ENCODE measurements around the gene PHYKPL.
"Not testable (repeated sequence)": the region's sequence is repeated elsewhere in the genome, so short reads cannot be mapped to it uniquely, and the experiment has no call there.

Gene PHYKPL

DNA sequence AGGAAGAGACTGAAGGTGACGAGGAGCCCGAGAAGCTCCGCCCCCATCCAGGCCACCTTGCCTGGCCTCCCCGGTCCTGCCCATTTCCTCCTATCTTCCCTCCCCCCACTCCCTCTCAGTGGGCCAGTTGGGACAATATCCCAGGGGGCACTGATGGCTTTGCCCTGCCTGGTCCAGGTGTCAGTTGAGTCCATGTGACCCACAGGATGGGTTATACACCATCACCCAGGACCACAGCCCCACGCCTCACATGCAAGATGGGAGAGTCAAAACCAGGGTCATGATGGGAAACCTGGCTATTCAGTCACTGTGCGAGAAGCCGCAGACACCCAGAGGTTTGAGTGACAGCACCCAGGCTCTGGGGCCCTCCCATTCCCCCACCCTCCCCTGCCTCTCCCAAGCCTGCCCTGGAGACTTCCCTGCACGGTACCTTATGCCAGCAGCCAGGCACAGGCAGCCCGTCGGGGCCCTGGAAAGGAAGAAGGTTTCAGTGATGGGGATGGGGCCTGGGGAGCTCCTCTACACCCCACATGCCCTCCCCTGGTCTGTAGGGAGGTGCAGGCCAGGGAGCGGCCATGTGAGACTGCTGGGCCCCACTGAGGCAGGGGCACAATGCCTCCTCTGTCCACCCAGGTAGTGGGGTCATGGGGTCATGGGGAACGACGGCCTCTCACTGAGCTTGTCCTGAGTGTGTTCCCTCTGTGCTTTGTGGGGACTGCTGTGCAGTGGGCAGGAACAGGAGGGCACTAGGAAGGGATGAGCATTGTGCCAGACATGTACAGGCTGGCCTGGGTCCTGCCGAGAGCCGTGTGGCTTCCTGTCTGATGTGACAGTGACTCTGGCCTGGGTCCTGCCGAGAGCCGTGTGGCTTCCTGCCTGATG is 6.3 kb upstream of the PHYKPL start:
- no peak for DNase-seq (ENCODE audit: low read depth)

DNA sequence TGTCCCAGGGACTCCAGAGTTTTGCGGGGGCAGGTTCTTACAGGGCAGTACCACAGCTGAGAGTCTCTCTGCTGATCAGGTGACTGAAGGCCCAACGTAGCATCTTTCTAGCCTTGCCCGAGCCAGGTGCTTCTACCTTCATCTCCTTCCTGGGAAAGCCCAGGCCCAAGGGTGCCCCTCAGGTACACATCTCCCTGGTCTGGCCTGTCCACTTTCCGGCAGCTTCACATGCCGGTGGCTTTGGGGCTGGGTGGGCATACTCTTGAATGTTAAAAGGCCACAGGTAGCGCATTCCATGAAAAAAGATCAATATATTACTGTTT is 5.7 kb upstream of the PHYKPL start:
- no peak for DNase-seq (ENCODE audit: low read depth)

DNA sequence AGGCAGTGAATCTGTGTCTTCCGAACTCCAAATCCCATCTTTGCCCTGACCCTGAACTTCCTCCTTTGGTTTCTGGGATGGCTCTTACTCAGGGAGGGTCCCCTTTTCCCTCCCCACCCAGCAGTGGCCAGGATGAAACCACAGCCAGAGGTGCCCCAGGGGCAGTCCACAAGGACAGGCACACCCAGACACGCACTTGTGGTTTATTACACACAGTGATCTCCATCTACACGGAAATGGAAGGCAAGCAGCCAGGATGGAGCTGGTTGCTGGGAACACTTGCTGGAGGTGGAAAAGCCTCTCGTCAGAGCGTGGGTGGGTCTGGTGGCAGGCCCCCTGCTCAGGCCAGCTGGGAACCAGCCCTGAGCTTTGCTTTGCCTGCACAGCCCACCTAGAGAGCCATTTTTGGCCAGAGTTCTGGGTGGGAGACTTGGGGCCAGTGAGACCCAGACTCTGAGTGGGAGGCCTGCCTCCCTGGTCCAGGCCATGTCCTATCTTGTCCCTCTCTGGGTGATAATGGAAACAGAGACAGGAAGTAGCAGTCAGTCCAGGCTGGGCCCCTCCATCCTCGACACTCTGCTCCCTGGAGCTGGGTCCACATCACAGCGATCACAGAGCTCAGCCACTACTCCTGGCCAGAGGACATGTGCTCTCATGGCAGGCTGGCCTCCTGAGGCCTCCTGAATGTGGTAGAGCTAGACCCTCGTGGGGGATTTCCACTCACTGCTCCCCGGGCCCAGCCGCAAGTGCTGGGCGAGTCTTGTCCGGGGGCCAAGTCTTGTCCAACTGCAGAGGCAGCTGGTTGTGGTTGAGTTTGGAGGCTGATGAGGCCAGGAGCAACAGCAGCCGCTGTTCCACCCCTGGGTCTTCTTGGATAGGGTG is 5.1 kb upstream of the PHYKPL start:
- DNase-seq (ENCODE audit: low read depth), result no peak

DNA sequence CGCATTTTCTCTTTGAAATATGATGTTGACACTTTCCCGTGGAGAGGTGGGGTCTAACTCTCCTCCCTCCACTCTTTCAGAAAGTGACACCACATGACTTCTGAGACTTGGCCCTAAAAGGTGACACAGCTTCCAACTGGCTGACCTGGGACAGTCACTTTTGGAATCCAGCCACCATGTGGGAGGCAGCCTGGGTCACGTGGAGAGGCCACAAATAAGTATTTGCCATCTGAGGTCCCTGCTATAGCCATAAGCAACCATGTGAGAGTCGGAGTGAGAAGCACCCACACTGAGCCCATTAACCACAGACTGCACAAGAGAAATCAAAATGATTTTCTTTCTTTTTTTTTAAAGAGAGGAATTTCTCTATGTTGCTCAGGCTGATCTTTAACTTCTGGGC is 4.1 kb upstream of the PHYKPL start:
- no peak for DNase-seq (ENCODE audit: low read depth)

DNA sequence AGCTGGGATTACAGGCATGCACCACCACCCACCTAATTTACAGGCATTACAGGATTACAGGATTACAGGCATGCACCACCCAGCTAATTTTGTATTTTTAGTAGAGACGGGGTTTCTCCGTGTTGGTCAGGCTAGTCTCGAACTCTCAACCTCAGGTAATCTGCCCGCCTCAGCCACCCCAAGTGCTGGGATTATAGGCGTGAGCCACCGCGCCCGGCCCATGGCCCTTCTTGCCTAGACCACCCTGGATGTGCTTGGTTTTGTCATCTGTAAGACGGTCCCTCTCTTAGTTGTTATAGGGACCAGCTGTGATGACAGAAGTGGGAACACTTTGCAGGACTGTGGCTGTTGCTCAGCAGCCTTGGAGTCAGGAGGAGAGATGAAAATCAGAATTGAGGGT is 3.5 kb upstream of the PHYKPL start:
- DNase-seq (ENCODE audit: low read depth), result no peak

DNA sequence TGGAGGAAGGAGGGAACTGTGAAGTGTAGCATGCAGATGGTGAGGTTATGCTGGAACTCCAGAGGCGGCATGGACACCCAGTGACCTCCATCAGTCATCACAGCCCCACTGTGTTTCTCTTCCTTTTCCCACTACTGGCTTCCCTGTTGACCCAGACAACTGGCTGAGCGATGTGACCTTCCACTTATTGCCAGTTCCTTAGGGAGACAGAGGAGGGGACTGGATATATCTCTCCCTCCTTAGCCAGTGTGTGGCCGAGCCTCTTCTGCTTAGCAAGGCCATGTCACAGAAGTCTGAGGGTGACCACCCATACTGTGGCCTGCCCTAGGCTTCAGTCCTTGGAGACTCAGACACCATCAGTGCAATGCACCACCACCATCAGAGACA is 3.0 kb upstream of the PHYKPL start:
- no peak for DNase-seq (ENCODE audit: low read depth)

DNA sequence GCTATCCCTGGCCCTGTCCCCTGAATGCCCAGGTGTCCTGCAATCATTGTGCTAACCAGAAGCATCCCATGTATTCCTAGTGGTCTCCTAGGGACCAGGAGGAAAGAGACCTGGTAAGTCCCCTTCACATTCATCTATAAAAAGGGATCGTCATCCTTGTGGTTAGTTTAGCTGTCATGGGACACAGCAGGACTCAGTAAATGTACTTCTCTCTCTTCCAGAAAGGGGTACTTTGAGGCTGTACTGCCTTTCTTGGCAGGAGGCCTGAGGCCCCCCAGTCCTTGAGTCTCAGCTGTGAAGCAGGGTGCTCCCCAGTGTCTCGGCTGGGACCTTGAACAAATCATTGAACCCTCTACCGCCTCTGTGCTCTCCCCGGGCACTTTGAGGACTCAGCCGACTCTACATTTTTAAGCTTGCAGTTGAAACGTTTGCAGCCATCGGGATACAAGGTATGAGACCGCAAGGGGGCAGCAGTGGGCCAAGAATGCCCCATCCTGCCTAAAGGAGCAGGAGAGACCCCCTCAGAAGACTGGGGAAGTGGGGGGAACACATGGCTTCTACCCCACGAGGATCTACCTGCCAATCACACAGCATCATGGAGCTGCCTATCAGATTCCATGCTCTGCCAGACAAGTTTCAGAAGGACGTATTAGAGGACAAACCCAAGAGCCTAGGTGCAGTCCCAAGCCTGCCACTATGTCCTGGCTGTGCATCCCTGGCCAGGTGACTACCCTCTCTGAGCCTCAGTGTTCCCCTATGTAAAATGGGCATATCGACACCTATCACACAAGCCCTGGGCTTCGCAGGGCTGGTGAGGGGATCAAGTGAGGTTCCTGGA is 2.4 kb upstream of the PHYKPL start:
- DNase-seq (ENCODE audit: low read depth), result peak; percentile 57

DNA sequence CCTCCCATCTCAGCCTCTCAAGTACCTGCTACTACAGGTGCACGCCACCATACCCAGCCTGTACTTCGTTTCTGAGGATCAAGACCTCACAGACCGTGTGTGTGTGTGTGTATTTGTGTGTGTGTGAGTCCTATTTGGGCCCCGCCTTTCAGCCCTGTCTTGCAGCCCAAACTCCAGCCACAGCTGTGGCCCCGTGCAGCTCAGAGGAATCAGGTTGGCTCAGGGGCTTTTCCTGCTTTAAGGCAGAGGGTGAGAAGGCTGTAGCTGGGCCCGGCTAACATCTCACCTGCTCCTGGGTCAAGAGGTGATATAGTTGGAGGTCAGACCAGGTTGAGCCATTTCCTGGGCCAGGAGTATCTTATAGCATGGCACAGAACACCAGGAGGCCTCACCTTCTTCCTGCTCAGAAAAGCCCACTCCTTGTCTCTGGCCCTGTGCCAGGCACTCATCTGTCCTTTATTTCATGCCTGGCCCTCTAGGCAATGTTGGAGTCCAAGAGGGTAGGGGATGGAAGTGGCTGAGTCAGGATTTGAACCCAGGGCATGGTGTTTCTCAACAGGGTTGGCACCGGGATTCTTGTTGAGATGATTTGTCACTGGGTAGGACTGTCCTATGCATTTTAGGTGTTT is 1.6 kb upstream of the PHYKPL start:
- DNase-seq (ENCODE audit: low read depth), result no peak

DNA sequence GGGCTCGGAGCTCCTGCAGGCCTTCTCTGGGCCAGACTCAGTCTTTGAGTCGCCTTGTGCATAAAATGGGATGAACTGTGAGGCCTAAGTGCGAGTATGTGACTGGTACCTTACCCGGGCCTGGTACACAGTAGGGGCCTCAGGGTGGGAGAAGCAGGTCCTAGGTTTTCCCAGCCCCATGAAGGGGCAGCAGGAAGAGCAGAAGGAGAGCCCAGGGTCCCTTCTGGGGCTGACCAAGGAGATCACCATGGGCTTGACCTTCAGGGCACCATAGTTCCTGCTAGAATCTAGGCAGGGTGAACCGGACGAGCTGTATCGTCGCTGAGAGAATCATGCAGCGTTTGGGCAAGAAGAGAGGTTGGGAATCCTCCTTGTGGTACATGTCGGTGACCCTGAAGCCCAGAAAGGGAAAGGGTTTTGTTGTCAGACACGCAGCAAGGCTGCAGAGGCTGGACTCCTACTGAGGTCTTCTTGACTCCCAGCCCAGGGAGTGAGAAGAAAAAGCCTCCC is 373 bp upstream of the PHYKPL start:
- DNase-seq (ENCODE audit: low read depth), result no peak

DNA sequence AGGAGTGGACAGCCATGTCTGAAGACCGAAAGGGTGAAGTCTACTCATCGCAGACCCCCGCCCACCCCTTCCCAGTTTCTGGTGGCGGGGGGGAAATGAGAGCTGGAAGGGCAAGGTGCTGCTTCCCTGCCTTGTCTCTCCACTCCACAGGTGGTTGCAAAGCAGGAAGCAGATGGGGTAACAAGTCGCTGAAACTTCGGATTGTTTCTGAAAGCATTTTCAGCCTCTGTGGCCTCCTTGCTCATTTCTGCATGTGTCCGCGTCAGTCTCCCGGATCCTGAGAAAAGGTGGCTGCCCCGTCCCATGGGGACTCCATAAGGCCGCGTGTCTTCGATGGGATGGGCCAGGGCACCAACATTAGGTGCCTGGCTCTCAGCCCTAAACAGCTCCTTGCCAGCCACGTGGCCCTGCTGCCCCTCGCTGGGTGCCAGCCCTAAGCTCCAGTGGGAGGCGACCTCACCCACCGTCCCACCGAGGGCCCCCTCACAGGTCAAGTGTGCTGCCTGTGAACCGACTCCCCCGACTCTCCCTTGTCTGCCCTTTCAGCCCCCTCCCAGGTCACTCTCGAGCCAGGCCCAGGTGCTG is 971 bp downstream of the PHYKPL start:
- no peak for DNase-seq (ENCODE audit: low read depth)

DNA sequence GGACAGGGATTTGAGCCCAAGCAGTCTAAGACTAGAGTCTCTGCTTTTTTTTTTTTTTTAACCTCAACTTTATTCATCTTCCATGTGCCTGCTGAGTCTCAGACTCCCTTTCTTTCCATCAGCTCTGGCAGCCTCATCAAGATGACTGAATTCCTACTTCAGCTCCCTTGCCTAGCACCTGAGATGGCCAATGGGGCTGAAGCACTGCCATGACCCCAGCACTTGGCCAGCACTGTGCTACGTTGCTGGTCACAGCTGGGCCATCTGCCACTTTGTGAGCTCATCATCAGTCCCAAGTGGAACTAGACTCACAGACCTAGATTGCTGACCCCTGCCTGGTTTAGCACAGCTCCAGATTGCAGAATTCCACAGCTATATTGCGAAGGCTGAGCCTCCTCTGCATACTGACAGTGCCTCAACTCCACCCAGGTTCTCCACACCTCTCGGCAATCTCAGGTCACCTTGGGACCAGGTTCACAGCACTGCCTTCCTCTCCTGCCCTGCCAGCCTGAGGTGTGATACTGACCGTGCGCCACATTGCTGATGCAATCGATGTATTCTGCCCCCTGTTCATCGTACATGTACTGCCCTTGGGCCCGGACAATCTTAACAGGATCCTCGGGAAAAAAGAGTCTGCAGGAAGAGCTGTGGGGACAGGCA is 1.6 kb downstream of the PHYKPL start:
- no peak for DNase-seq (ENCODE audit: low read depth)

DNA sequence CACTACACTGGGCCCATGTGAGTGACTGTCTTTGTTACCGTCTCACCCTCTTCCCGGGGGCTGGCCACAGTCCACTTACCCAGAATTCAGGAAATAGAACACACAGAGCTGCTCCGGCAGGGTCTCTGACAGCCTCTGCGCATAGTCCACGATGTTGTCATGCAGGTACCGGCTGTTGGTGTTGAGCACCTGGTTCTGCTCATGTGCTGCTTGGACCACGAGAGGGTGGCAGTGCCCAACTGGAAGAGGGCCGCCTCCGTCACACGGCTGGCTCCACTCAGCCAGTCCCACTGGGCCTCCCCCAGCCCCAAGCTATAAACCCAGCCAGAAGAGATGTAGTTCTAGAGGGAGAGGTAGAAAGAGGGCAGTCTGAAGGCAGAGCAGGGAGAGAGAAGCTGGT is 2.7 kb downstream of the PHYKPL start:
- no peak for DNase-seq (ENCODE audit: low read depth)

DNA sequence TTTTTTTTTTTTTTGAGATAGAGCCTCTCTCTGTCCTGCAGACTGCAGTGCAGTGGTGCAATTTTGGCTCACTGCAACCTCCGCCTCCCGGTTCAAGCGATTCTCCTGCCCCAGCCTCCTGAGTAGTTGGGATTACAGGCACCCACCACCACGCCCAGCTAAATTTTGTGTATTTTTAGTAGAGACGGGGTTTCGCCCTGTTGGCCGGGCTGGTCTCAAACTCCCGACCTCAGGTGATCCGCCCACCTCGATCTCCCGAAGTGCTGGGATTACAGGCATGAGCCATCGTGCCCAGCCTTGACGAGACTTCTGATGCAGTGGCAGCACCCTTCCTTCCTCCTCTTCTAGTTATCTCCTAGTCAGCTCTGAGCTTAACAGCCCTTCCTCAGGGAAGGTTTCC is 3.5 kb downstream of the PHYKPL start:
- not testable (repeated sequence) for DNase-seq (ENCODE audit: low read depth)

DNA sequence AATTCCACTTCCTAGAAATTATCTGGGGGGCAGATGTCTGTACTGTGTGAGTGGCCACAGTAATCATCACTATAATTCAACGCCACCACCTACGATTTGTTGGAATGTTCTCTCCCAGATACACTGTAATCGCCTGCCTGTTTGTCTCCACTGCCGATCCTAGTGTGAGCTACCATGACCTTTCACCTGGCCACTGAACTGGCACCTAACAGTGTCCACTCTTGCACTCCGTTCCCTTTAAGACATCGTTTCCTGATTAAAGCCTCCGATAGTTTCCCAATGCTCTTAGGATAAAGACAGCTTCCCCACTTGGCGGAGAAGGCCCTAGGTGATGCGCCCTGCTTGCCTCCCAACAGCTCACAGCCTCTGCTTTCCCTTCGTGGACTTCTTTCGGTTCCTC is 4.0 kb downstream of the PHYKPL start:
- DNase-seq (ENCODE audit: low read depth), result no peak

DNA sequence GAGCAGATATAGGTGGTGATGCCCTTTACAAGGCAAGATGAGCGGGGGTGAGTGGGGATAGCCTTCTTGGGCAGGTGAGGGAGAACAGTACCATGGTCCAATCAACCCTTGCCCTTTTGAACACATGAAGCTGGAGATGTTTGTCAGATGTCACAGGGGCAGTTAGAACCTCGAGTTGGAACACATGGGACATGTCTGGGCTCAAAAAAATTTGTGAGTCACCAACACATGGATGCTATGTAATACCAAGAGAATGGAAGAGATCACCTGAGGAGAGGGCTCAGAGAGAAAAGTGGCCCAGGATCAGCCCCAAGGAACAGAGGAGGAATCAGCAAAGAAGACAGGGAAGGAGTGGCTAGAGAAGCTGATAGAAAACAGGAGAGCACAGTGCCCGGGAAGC is 4.7 kb downstream of the PHYKPL start:
- no peak for DNase-seq (ENCODE audit: low read depth)

DNA sequence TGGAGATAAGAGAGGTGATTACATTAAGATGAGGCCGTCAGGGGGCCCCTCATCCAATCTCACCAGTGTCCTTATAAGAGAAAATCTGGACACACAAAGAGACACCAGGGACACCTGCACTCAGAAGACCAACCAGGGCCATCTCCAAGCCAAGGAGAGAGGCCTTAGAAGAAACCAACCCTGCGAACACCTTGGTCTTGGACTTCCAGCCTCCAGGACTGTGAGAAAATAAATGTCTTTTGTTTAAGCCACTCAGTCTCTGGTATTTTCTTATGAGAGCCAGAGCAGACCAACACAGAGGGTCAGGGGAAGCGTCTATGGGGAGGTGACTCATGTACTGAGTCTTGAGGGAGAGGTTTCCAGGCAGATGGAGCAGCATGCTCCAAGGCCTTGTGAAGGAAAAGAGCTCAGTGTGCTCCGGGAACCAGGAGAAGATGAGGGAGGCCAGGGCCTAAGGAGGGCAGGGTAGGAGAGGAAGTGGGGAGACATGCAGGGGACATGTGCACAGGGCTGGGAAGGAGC is 5.4 kb downstream of the PHYKPL start:
- DNase-seq (ENCODE audit: low read depth), result no peak

DNA sequence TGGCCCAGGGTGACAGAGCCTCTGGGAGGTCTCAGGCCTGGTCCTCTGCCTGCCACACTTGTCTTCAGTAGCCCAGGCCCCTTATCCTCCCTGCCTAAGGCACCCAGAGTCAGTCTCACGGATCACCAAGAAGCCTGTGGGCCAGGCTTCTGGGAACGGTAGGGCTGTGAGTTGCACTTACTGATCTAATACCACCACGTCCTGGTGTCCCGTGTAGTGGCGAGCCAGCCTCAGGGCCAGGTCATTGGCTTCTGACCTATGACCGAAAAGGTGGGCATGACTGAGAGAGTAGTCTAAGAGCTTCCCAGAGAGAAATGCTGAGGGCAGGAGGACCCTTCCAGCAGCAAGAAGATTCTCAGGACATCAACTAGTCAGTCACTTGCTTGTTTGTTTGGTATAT is 7.4 kb downstream of the PHYKPL start:
- no peak for DNase-seq (ENCODE audit: low read depth)

DNA sequence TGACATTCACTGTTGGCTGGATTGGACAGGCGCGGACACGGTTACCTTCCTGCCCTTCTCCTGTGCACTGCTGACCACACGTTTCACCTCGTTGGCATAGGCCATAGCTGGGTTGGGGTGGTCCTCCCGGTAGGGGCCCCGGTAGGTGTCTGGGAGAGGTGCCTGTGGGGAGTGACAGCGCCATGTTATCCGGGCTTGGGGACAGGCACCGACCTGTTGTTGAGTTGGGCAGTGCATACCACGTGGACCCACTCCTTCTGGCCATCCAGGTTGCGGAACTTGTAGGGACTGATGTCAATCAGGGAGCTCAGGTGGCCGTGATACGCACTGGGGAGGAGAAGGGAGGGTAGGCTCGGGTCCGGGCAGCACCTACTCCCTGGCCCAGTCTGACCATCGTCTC is 8.2 kb downstream of the PHYKPL start:
- DNase-seq (ENCODE audit: low read depth), result no peak

DNA sequence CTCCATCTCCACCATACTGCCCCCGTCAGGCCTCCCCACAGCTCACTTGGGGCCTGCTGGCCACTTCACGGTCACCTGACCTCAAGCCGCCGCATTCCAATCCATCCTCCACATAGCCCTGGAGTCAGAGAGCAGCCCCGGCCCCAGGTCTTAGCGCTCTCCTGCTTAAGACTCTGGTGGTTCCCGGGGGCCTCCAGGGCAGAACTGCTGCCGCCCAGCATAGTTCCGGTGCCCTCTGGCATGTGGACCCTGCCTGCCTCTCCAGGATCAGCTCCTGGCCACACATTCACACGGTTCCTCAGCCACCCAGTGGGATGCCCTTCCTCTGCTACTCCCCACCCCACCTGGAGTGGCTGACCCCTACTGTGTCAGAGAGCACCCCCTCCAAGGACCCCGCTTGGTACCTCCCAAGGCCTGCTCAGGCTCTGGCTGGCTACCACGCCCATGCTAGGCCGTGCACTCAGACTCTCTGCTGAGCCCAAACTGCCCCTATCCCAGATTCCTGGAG is 8.7 kb downstream of the PHYKPL start:
- DNase-seq (ENCODE audit: low read depth), result no peak

DNA sequence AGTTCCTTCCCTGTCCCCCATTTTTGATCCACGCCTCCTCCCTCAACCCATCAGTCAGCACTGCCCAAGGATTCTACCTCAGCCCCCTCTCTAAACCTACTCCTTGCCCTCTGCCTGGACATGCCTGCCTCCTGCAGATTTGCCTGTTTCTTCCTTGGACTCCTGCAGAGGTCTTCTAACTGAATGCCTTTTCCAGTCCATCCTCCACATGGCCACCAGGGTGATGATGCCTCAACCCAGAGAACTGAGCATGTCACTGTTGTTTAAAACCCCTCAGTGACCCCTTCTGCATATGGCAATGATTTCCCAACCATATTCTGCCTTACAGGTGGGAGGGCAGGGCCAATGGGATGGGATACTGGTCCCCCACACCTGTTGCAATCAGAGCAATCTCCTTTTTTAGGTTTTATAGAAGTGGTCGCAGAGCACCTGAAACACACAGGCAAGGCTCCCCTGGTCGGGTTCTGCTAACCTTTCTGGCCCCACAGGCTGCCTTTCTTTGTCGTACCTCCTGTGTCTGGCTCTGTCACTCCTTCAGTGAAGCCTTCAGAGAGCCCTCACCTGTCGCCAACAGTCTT is 9.3 kb downstream of the PHYKPL start:
- no peak for DNase-seq (ENCODE audit: low read depth)

All from stimulated activated CD8-positive, alpha-beta memory T cell treated with anti-CD3 and anti-CD28 coated beads, Interleukin-12 subunit alpha, Interleukin-12 subunit beta, amount 100 ng/mL, for 4 hours (primary cell).